H1 (cell line): ENCODE results near the gene FAN1. TPM values are rescaled to one million over a fixed set of nuclear protein-coding genes. Genes with fewer than 3 reads are reported as not detected.

Experiments
- CTCF ChIA-PET: fragments of 300-600 bp; sonication (Branson Sonifier 250); formaldehyde crosslinking; loops from one replicate; lab custom pipeline; 2021; ENCODE audit not compliant: partially characterized antibody; lab: Charles Lee
- POLR2A ChIA-PET: fragments of 300-600 bp; sonication (Branson Sonifier 250); formaldehyde crosslinking; loops from one replicate; lab custom pipeline; 2021; ENCODE audit warnings: inconsistent platforms; ENCODE audit not compliant: partially characterized antibody; lab: Charles Lee
- DNase-seq, 2 experiments: peaks; one replicate each; pipeline versions ENCODE4 v3.0.0 to v3.0.0-alpha.2; 2010 to 2022; ENCODE audit warnings: low spot score in 2 of 2, low read depth in 1 of 2, mixed read lengths in 1 of 2
- FAIRE-seq: peaks from 2 replicates; lab custom pipeline; 2011; peaks lifted over from hg19 to GRCh38; lab: Jason Lieb, UNC
- H2AFZ ChIP-seq: 2 replicates; pipeline ENCODE4 v1.8.1; 2012; ENCODE audit warnings: low read length, inconsistent platforms
- H2AK5ac ChIP-seq: 2 replicates; pipeline ENCODE4 v1.6.1; 2013; ENCODE audit warnings: low read depth, low read length
- H2BK120ac ChIP-seq: replicated peaks from 2 replicates; pipeline ENCODE3; 2013; ENCODE audit warnings: low read depth, low read length, inconsistent platforms
- H2BK12ac ChIP-seq: 2 replicates; pipeline ENCODE4 v1.6.1; 2013; ENCODE audit warnings: low read depth, low read length
- H2BK15ac ChIP-seq: 2 replicates; pipeline ENCODE4 v1.6.1; 2013; ENCODE audit warnings: low read length
- H2BK20ac ChIP-seq: 2 replicates; pipeline ENCODE4 v1.6.1; 2013; ENCODE audit warnings: low read length
- H2BK5ac ChIP-seq: 2 replicates; pipeline ENCODE4 v1.6.1; 2013; ENCODE audit warnings: low read depth, low read length
- H3K14ac ChIP-seq: 2 replicates; pipeline ENCODE4 v1.6.1; 2013; ENCODE audit warnings: inconsistent platforms; ENCODE audit not compliant: insufficient read length
- H3K18ac ChIP-seq: 2 replicates; pipeline ENCODE4 v1.6.1; 2013; ENCODE audit warnings: low read length; ENCODE audit errors: extremely low read depth
- H3K23ac ChIP-seq: 2 replicates; pipeline ENCODE4 v1.6.1; 2013; ENCODE audit warnings: inconsistent platforms; ENCODE audit not compliant: insufficient read length
- H3K23me2 ChIP-seq: 2 replicates; pipeline ENCODE4 v1.6.1; 2013; ENCODE audit warnings: low read depth, low read length
- H3K27ac ChIP-seq: 2 replicates; pipeline ENCODE4 v1.6.1; 2011; ENCODE audit warnings: low read depth, low read length, inconsistent platforms
- H3K27me3 ChIP-seq, 4 experiments: replicated peaks in 1 of 4; 1 replicate in 1 of 4; 2 replicates in 3 of 4; pipeline versions ENCODE4 v1.6.1 to v1.8.1; 2011 to 2013; ENCODE audit warnings: low read length in 3 of 4, mild to moderate bottlenecking in 3 of 4, inconsistent platforms in 2 of 4, mixed read lengths in 2 of 4, moderate library complexity in 1 of 4; ENCODE audit not compliant: control insufficient read depth in 3 of 4, insufficient read depth in 3 of 4; ENCODE audit errors: extremely low read depth in 1 of 4
- H3K36me3 ChIP-seq, 4 experiments: 2 replicates each; pipeline versions ENCODE4 v1.6.1 to v1.8.1; 2011 to 2013; ENCODE audit warnings: mild to moderate bottlenecking in 4 of 4, low read length in 3 of 4, moderate library complexity in 2 of 4, control low read depth in 1 of 4, inconsistent platforms in 1 of 4; ENCODE audit not compliant: insufficient read depth in 4 of 4, control insufficient read depth in 2 of 4
- H3K4ac ChIP-seq: replicated peaks from 2 replicates; pipeline ENCODE3; 2013; ENCODE audit warnings: low read length, low read depth, mixed read lengths, inconsistent platforms; ENCODE audit not compliant: insufficient read length
- H3K4me1 ChIP-seq, 4 experiments: replicated peaks in 1 of 4; 1 replicate in 1 of 4; 2 replicates in 3 of 4; pipeline versions ENCODE4 v1.6.1 to v1.8.1; 2011 to 2013; ENCODE audit warnings: low read length in 3 of 4, inconsistent platforms in 2 of 4, mixed read lengths in 1 of 4; ENCODE audit not compliant: insufficient read depth in 4 of 4, control insufficient read depth in 3 of 4
- H3K4me2 ChIP-seq, 2 experiments: 2 replicates each; pipeline versions ENCODE4 v1.6.1 to v1.8.1; 2011 to 2013; ENCODE audit warnings: low read depth in 2 of 2, low read length in 2 of 2, control low read depth in 1 of 2, inconsistent platforms in 1 of 2, mild to moderate bottlenecking in 1 of 2; ENCODE audit not compliant: insufficient read depth in 1 of 2
- H3K4me3 ChIP-seq, 4 experiments: fragments of 200-600, 300-600 bp in 1 of 4; sonication (generic), shearing (Covaris generic), sonication (Bioruptor Twin) in 1 of 4; 2 replicates each; pipeline versions ENCODE4 v1.5.1 to v1.8.1; 2011 to 2016; ENCODE audit warnings: low read length in 4 of 4, low read depth in 3 of 4, control low read depth in 2 of 4, inconsistent platforms in 2 of 4, mild to moderate bottlenecking in 2 of 4, mixed read lengths in 1 of 4, moderate library complexity in 1 of 4; ENCODE audit not compliant: insufficient read depth in 2 of 4; ENCODE audit errors: extremely low read depth in 1 of 4
- H3K56ac ChIP-seq: replicated peaks from 2 replicates; pipeline ENCODE3; 2013; ENCODE audit warnings: low read depth, mild to moderate bottlenecking, mixed read lengths, low read length, inconsistent platforms; ENCODE audit not compliant: insufficient read length
- H3K79me1 ChIP-seq: 2 replicates; pipeline ENCODE4 v1.6.1; 2013; ENCODE audit warnings: low read depth, low read length, control low read depth
- H3K79me2 ChIP-seq, 2 experiments: 2 replicates each; pipeline versions ENCODE4 v1.6.1 to v1.8.1; 2012 to 2013; ENCODE audit warnings: low read length in 2 of 2, mild to moderate bottlenecking in 2 of 2, inconsistent platforms in 1 of 2; ENCODE audit not compliant: insufficient read depth in 2 of 2, control insufficient read depth in 1 of 2
- H3K9ac ChIP-seq, 4 experiments: replicated peaks in 1 of 4; 1 replicate in 1 of 4; 2 replicates in 3 of 4; pipeline versions ENCODE4 v1.6.1 to v1.8.1; 2011 to 2013; ENCODE audit warnings: low read depth in 3 of 4, low read length in 3 of 4, control low read depth in 2 of 4, mild to moderate bottlenecking in 2 of 4, moderate library complexity in 2 of 4, inconsistent platforms in 1 of 4; ENCODE audit errors: extremely low read depth in 1 of 4
- H3K9me3 ChIP-seq, 2 experiments: 2 replicates each; pipeline versions ENCODE4 v1.6.1 to v1.8.1; 2012 to 2013; ENCODE audit warnings: mild to moderate bottlenecking in 2 of 2, moderate library complexity in 2 of 2, control low read depth in 1 of 2, inconsistent platforms in 1 of 2, low read depth in 1 of 2, low read length in 1 of 2, mixed read lengths in 1 of 2; ENCODE audit not compliant: insufficient read depth in 2 of 2
- H4K20me1 ChIP-seq, 2 experiments: replicated peaks in 1 of 2; 2 replicates each; pipeline versions ENCODE3 to v1.8.1; 2011 to 2013; ENCODE audit warnings: inconsistent platforms in 2 of 2, low read length in 2 of 2, mild to moderate bottlenecking in 1 of 2; ENCODE audit not compliant: insufficient read depth in 2 of 2, control insufficient read depth in 1 of 2
- H4K5ac ChIP-seq: 2 replicates; pipeline ENCODE4 v1.6.1; 2013; ENCODE audit warnings: low read length, low read depth, mixed read lengths, inconsistent platforms; ENCODE audit not compliant: insufficient read length
- H4K8ac ChIP-seq: 2 replicates; pipeline ENCODE4 v1.8.0; 2013; ENCODE audit warnings: mild to moderate bottlenecking, moderate library complexity, low read length, inconsistent platforms; ENCODE audit not compliant: insufficient read depth; ENCODE audit errors: extremely low read depth
- H4K91ac ChIP-seq: replicated peaks from 2 replicates; pipeline ENCODE3; 2013; ENCODE audit warnings: low read length, mixed read lengths, inconsistent platforms; ENCODE audit not compliant: insufficient read length
- BRCA1 ChIP-seq: IDR thresholded peaks from 2 replicates; pipeline ENCODE4 v1.6.1; 2012; ENCODE audit warnings: low read depth, low read length, improper control_type of control experiment
- CEBPB ChIP-seq: IDR thresholded peaks from 2 replicates; pipeline ENCODE4 v1.6.1; 2012; ENCODE audit warnings: low read depth, low read length
- EGR1 ChIP-seq: IDR thresholded peaks from 2 replicates; pipeline ENCODE4 v1.6.1; 2011; ENCODE audit warnings: low read depth, low read length, borderline replicate concordance
- EZH2 ChIP-seq: fragments of 200-600 bp; sonication (generic); IDR thresholded peaks from 2 replicates; pipeline ENCODE4 v1.7.1; 2012; ENCODE audit warnings: low read depth, mild to moderate bottlenecking, moderate library complexity, low read length, inconsistent platforms; ENCODE audit not compliant: severe bottlenecking
- GTF2F1 ChIP-seq: IDR thresholded peaks from 2 replicates; pipeline ENCODE4 v1.6.1; 2012; ENCODE audit warnings: low read depth, low read length, improper control_type of control experiment, borderline replicate concordance
- KDM5A ChIP-seq: fragments of 200-600 bp; IDR thresholded peaks from 2 replicates; pipeline ENCODE4 v1.7.1; 2012; ENCODE audit warnings: mild to moderate bottlenecking, low read length, inconsistent platforms, mixed read lengths
- MAFK ChIP-seq: IDR thresholded peaks from 2 replicates; pipeline ENCODE4 v1.6.1; 2012; ENCODE audit warnings: low read depth, mild to moderate bottlenecking, improper control_type of control experiment, low read length
- POLR2AphosphoS5 ChIP-seq: IDR thresholded peaks from 2 replicates; pipeline ENCODE4 v1.6.1; 2011; ENCODE audit warnings: low read depth, low read length
- SAP30 ChIP-seq: fragments of 300-600 bp; sonication (generic); IDR thresholded peaks from 2 replicates; pipeline ENCODE4 v1.7.1; 2012; ENCODE audit warnings: low read length, moderate library complexity, mild to moderate bottlenecking, inconsistent platforms; ENCODE audit not compliant: insufficient read depth, insufficient replicate concordance
- SUZ12 ChIP-seq: fragments of 200-600 bp; sonication (generic); IDR thresholded peaks from 2 replicates; pipeline ENCODE4 v1.6.1; 2012; ENCODE audit warnings: mild to moderate bottlenecking, inconsistent platforms, low read length, moderate library complexity, mixed read lengths
- ZNF274 ChIP-seq: IDR thresholded peaks from 2 replicates; pipeline ENCODE4 v1.7.0; 2012; ENCODE audit warnings: low read length, borderline replicate concordance; ENCODE audit errors: extremely low read depth
- WGBS, 2 experiments: shearing (Covaris generic) in 1 of 2; methylation state at CpG; one replicate each; pipeline versions ENCODE4 v1.1.6 to v1.1.7; 2013 to 2015; ENCODE audit warnings: low lambda C conversion rate in 2 of 2, mixed read lengths in 2 of 2, inconsistent platforms in 1 of 2, low coverage in 1 of 2, missing lambda C conversion rate in 1 of 2; ENCODE audit not compliant: insufficient replicate concordance in 2 of 2, insufficient coverage in 1 of 2, insufficient read length in 1 of 2; ENCODE audit errors: extremely low coverage in 1 of 2, missing lambda C conversion rate in 1 of 2; 5-methylcytosine and 5-hydroxymethylcytosine counted together
- polyA plus RNA-seq, 7 experiments: library from polyadenylated mRNA; depleted of rRNA in 3 of 7; stranded (reverse) in 5 of 7; unstranded in 2 of 7; fragments of >200 nt in 5 of 7; fragments of 200-250 nt in 2 of 7; gene quantifications; 1 replicate in 5 of 7; 2 replicates in 1 of 7; 4 replicates in 1 of 7; pipeline versions ENCODE4 v1.2.1 to v1.2.3, GENCODE V29; 2011 to 2013; ENCODE audit warnings: missing spikeins in 2 of 7, mixed read lengths in 2 of 7
- total RNA-seq: library from RNA; stranded (reverse); fragmentation: NEBNext Ultra II Directional; extraction: Animal tissue kit (Norgen Biotek cat#: 25700); gene quantifications from 2 replicates; pipeline ENCODE4 v1.2.1, GENCODE V29; 2021

FAN1 gene
- total and polyA plus RNA-seq, 2 of the 8 experiments (the other 6 are each of a cell fraction or from before 2014, with no cell fraction given): 8.6 to 24.9 TPM

- Histone ChIP-seq H2AK5ac (no peak overlapping the region), H3K79me2 (peaks cover 0 to 6% of the 10 kb centered on the region in 2 experiments; a peak in 2 of 4 replicates), H3K27me3 (no peaks in the 10 kb centered on the region), H3K36me3 (peaks cover 0 to 4% (median 0%) of the 10 kb centered on the region in 4 experiments; a peak in 1 of 8 replicates), H4K5ac (no peak overlapping the region), H3K27ac (no peak overlapping the region), H3K4me1 (peaks cover 0 to 2% (median 0%) of the 10 kb centered on the region in 4 experiments; a peak in 1 of 7 replicates), H2BK20ac (no peak overlapping the region), H3K18ac (no peak overlapping the region), H3K23ac (no peak overlapping the region), H3K4me2 (peak overlapping the region; percentile 82 to 85; a peak in 3 of 4 replicates), H2BK12ac (no peak overlapping the region), H2BK5ac (no peak overlapping the region), H3K4ac (no peak overlapping the region), H2AFZ (no peak overlapping the region), H2BK15ac (no peak overlapping the region), H3K9ac (peak overlapping the region in 1 of 4 experiments; percentile 53; a peak in 1 of 7 replicates), H3K14ac (no peak overlapping the region), H2BK120ac (no peak overlapping the region), H4K91ac (no peak overlapping the region), H4K8ac (no peak overlapping the region), H3K79me1 (peaks cover 2% of the 10 kb centered on the region; the same call in 1 of the 2 replicates), H3K56ac (no peak overlapping the region), H3K4me3 (peak overlapping the region in 2 of 4 experiments; percentile 86 to 91; a peak in 3 of 8 replicates), H3K23me2 (peaks cover 8% of the 10 kb centered on the region; the same call in 1 of the 2 replicates), H3K9me3 (no peaks in the 10 kb centered on the region), H4K20me1 (no peaks in the 10 kb centered on the region)
- ChIA-PET CTCF (interaction anchor here (0.7 to 1.1 kb wide), 2 partner anchors 8 to 32 kb away, joined by 3 to 4 read pairs; no protein-coding TSS in a partner anchor), POLR2A (interaction anchor here (2.5 kb wide), 1 partner anchor 11 kb away, joined by 13 read pairs; no protein-coding TSS in a partner anchor)
- DNase-seq: no peak
- FAIRE-seq: no peak
- 93% methylated on average over 2 of the region's 2 CpGs; no CpG with 5 or more reads in 1 of the 2 experiments for WGBS, 2 experiments
- TF ChIP-seq KDM5A (no peak), SAP30 (no peak), BRCA1 (no peak), MAFK (no peak), POLR2AphosphoS5 (no peak), CEBPB (no peak), EGR1 (no peak), EZH2 (no peak), ZNF274 (no peak), SUZ12 (no peak), GTF2F1 (no peak)
Measured at GRCh38 chr15:30990036-30990435, 86.3 kb downstream of the FAN1 start.
